ENCODE results near the gene NDUFV2.
"Not testable (repeated sequence)": the region's sequence is repeated elsewhere in the genome, so short reads cannot be mapped to it uniquely, and the experiment has no call there.

Gene NDUFV2

DNA sequence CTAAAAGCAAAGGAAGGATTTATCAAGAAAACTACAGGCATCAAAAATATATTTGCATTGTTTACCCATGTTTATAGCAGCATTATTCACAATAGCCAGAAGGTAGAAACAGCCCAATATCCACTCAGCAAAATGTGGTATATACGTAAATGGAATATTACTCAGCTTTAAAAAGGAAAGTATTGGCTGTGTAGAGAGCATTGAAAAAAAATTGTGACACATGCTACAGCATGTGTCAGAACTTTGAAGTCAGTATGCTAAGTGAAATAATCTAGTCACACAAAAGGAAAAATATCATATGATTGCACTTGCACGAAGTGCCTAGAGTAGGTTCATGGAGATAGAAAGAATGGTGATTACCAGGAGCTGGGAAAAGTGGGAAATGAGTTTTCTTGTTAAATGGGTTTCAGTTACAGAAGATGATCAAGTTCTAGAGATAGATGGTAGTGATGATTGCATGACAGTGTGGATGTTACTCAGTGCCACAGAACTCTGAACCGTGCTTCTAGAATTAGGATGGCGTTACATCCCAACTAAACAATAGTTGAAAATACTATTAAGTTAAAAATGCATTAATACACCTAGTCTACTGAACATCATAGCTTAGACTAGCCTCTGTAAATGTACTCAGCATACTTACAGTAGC lies 54.2 kb downstream of the NDUFV2 start:
- DNase-seq (ENCODE audit: low read depth): no peak

DNA sequence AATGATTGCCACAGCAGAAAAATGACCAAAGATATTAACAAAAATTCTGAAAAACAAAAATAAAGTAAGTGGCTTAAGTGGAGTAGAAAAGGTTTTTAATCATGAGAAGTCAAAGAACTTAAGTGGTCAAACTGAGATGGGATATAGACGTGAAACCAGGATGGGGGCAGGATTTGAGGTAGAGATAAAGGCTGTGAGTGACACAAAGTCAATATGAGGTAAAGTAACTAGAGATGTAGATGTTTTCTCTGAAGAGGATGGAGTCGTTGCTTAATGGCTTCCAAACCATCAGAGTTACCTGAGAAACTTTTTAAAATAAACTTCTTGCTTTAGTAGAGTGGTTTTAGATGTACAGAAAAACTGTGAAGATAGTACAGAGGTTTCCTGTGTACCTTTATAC lies 55.3 kb downstream of the NDUFV2 start:
- DNase-seq (ENCODE audit: low read depth): no peak

DNA sequence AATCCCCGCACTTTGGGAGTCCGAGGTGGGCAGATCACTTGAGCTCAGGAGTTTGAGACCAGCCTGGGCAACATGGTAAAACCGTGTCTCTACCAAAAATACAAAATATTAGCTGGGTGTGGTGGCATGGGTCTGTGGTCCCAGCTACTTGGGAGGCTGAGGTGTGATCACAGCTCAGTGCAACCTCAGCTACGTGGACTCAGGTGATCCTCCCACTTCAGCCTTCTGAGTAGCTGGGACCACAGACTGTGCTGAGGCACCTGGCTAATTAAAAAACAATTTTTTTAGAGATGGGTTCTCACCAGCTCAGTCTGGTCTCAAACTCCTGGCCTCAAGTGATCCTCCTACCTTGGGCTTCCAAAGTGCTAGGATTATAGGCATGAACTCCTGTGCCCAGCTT lies 57.5 kb downstream of the NDUFV2 start:
- no peak for DNase-seq (ENCODE audit: low read depth)

DNA sequence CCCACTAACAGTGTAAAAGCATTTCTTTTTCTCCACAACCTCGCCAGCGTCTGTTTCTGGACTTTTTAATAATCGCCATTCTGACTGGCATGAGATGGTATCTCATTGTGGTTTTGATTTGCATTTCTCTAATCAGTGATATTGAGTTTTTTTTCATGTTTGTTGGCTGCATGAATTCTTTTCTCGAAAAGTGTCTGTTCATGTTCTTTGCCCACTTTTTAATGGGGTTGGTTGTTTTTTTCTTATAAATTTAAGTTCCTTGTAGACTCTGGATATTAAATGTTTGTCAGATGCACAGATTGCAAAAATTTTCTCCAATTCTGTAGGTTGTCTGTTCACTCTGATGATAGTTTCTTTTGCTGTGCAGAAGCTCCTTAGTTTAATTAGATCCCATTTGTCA lies 60.2 kb downstream of the NDUFV2 start:
- DNase-seq (ENCODE audit: low read depth): not testable (repeated sequence)

DNA sequence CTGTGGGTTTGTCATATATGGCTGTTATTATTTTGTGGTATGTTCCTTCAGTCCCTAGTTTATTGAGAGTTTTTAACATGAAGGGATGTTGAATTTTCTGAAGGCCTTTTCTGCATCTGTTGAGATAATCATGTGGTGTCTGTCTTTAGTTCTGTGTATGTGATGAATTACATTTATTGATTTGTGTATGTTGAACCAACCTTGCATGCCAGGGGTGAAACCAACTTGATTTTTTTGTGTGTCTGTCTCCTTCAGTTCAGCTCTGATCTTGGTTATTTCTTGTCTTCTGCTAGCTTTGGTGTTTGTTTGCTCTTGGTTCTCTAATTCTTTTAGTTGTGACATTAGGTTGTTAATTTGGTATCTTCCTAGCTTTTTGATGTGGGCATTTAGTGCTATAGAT lies 61.6 kb downstream of the NDUFV2 start:
- not testable (repeated sequence) for DNase-seq (ENCODE audit: low read depth)

DNA sequence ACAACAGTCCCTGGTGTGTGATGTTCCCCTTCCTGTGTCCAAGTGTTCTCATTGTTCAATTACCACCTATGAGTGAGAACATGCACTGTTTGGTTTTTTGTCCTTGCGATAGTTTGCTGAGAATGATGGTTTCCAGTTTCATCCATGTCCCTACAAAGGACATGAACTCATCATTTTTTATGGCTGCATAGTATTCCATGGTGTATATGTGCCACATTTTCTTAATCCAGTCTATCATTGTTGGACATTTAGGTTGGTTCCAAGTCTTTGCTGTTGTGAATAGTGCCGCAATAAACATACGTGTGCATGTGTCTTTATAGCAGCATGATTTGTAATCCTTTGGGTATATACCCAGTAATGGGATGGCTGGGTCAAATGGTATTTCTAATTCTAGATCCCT lies 63.4 kb downstream of the NDUFV2 start:
- not testable (repeated sequence) for DNase-seq (ENCODE audit: low read depth)

DNA sequence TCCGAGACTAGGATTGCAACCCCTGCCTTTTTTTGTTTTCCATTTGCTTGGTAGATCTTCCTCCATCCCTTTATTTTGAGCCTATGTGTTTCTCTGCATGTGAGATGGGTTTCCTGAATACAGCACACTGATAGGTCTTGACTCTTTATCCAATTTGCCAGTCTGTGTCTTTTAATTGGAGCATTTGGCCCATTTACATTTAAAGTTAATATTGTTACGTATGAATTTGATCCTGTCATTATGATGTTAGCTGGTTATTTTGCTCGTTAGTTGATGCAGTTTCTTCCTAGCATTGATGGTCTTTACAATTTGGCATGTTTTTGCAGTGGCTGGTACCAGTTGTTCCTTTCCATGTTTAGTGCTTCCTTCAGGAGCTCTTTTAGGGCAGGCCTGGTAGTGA lies 67.0 kb downstream of the NDUFV2 start:
- not testable (repeated sequence) for DNase-seq (ENCODE audit: low read depth)

DNA sequence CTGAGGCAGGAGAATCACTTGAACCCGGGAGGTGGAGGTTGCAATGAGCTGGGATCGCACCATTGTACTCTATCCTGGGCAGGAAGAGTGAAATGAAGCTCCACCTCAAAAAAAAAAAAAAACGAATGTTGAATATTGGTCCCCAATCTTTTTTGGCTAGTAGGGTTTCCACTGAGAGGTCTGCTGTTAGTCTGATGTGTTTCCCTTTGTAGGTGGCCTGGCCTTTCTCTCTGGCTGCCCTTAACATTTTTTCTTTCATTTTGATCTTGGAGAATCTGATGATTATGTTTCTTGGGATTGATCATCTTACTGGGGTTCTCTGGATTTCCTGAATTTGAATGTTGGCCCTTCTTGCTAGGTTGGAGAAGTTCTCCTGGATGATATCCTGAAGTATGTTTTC lies 69.4 kb downstream of the NDUFV2 start:
- DNase-seq (ENCODE audit: low read depth): not testable (repeated sequence)

DNA sequence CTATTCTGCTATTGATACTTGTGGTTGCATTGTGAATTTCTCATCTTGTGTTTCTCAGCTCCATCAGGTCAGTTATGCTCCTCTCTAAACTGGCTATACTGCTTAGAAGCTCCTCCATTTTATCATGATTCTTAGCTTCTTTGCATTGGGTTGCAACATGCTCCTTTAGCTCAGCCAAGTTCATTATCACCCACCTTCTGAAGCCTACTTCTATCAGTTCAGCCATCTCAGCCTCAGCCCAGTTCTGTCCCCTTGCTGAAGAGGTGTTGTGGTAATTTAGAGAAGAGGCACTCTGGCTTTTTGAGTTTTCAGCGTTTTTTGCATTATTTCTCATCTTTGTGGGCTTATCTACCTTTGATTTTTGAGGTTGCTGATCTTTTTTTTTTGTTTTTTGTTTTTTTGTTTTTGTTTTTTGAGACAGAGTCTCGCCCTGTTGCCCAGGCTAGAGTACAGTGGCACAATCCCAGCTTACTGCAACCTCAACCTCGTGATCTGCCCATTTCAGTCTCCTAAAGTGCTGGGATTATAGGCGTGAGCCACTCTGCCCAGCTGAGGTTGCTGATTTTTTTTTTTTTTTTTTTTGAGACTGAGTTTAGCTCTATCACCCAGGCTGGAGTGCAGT lies 70.1 kb downstream of the NDUFV2 start:
- DNase-seq (ENCODE audit: low read depth): no peak

DNA sequence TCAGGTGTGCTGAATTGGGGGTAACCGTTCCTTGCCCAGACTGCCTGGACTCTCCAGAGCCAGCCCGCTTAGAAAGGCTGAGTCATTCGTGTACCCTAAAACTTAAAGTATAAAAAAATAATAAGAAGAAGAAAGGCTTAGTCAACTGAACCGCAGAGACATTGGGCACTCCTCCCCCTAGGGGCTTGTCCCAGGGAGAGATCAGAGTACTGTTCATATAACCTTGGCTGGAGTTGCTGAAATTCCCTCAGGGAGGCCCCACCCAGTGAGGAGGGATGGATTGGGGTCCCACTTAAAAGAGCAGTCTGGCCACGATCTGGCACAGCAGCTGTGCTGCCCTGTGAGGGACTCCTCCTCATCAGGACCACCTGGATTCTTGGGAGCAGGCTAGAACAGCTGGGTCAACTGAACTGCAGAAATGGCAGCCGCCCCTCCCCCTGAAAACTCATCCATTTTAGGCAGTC lies 71.3 kb downstream of the NDUFV2 start:
- no peak for DNase-seq (ENCODE audit: low read depth)

DNA sequence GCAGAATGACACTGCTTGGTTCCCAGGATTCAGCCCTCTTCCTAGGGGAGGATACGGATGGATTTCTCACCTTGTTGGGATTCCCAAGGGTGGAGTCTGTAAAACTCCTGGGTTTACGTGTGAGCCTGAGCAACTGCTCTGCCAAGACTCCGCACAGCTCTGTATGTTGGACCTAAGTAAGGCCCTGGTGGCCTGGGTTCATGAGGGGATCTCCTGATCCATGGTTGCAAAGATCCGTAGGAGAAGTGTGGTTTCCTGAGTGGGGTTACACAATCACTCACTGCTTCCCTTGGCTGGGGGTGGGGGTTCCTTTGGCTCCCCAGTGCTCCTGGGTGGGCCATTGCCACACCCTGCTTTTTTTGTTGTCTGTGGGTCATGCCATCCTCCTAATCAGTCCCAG lies 71.8 kb downstream of the NDUFV2 start:
- no peak for DNase-seq (ENCODE audit: low read depth)

DNA sequence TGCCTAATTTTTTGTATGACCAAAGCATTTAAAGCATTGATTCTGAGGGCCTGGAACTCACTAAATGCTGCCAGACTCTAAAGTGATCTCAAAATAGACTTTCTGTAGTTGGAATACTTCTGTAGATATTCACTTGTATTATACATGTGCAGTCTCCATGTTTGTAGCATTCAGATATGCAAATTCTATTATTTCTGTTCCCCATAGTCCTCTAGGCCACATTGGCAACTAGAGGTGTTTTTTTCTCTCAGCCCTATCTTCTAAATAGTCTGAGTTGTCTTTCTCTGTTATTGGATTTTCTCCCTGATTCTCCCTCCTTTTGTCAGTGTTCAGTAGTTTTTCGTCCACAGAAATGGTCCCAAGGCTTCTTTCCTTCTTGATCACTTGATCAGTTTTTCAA lies 72.6 kb downstream of the NDUFV2 start:
- DNase-seq (ENCODE audit: low read depth): no peak

DNA sequence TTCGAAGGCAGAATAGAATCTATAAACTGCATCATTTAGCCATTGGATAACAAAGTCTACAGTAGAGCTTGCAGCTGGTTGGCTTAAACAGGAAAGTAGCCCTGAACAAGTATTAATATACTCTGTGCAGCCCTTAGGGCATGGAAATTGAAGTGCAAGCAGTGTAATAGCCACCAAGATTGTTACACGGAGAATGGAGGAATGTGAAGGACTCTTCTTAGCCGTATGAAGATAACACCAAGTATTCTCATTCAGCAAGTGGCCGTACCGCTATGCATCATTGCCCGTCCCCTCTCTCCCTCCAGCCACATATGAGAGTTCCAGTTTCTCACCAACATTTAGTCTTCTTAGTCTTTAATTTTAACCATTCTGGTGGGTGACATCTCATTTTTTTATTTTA lies 74.5 kb downstream of the NDUFV2 start:
- DNase-seq (ENCODE audit: low read depth): no peak

DNA sequence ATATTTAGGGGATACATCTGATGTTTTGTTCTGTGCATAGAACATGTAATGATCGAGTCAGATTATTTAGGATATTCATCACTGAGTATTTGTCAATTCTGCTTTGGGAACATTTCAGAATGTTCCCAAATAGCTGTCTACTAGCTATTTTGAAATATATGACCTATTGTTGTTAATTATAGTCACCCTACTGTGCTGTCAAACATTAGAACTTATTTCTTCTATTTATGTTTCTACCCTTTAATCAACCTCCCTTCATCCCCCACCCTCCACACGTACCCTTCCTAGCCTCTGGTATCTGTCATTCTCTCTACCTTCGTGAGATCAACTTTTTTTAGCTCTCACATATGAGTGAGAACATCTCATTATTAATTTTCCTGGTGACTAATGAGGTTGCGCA lies 75.0 kb downstream of the NDUFV2 start:
- DNase-seq (ENCODE audit: low read depth): no peak

DNA sequence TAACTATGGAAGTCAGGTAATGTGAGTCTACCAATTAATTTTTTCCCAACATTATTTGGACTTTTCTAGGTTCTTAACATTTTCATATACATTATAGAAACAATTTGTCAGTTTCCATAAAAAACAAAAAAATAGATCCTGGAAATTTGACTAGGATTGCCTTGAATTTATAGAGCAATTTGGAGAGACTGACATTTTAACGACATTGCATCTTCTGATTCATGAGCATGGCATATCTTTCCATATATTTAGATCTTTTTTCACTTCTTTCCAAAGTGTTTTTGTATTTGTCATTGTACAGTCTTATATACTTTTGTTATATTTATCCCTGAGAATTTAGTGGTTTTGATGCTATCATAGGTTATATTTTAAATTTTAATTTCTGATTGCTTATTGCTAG lies 76.1 kb downstream of the NDUFV2 start:
- no peak for DNase-seq (ENCODE audit: low read depth)

DNA sequence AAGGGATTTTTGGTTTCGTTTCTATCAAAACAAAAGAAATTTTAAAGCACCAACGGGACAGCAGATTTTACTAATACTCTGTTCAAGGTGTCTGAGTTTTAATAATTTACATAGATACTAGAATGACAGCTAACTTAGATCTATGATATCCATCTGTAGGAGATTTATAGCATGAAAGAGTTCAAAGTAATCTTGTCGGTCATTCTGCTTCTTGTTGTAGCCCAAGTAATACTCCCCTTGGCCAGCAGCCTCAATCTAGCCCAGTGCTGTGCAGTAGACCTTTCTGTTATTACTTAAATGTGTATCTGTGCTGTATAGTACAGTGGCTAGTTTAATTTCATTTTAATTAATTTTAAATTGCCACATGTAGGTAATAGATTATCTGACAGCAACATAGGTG lies 78.8 kb downstream of the NDUFV2 start:
- no peak for DNase-seq (ENCODE audit: low read depth)

DNA sequence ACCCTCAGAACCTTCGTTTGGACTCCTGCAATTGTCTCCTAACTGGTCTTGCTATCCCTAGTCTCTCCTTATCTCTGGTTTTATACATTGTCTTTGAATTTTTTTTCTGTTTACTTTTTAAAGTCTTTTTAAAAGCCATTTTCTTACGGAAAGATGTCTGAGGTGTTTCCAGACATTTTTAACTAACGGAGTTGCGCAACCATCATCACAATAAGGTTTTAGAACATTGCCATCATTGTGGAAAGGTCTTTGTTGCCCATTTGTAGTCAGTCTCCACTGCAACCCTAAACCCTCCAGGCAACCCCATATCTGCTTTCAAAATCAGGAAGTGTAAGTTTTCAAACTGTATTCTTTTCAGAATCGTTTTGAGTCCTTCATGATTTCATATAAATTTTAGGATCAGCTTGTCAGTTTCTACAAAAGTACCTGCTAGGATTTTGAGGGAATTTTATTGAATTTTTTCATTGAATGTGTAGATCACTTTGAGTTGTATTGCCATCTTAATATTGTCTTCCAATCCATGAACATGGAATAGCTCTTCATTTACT lies 80.4 kb downstream of the NDUFV2 start:
- no peak for DNase-seq (ENCODE audit: low read depth)
